HuH-7 (cell line): ENCODE data around the gene ARHGAP30.
A peak's percentile ranks its signal among the peaks of the same experiment; 100 is the strongest.
"Not testable (repeated sequence)": the region's sequence is repeated elsewhere in the genome, so short reads cannot be mapped to it uniquely, and the experiment has no call there.

ENCODE experiments used
- DNase-seq: peaks from one replicate; pipeline ENCODE4 v3.0.0; 2011; ENCODE audit warnings: low spot score

The ARHGAP30 gene

GRCh38 chr1:161039546-161039945, 30.1 kb downstream of the ARHGAP30 start:
- no peak for DNase-seq

GRCh38 chr1:161039154-161039545, 30.5 kb downstream of the ARHGAP30 start:
- no peak for DNase-seq

- no peak for DNase-seq
Observed at GRCh38 chr1:161038523-161039153, 31.1 kb downstream of the ARHGAP30 start, which contains the start of gene TSTD1. Gene TSTD1 (minus strand): TSS chr1:161038964. CDS start chr1:161038889, 75 bp downstream.

DNA sequence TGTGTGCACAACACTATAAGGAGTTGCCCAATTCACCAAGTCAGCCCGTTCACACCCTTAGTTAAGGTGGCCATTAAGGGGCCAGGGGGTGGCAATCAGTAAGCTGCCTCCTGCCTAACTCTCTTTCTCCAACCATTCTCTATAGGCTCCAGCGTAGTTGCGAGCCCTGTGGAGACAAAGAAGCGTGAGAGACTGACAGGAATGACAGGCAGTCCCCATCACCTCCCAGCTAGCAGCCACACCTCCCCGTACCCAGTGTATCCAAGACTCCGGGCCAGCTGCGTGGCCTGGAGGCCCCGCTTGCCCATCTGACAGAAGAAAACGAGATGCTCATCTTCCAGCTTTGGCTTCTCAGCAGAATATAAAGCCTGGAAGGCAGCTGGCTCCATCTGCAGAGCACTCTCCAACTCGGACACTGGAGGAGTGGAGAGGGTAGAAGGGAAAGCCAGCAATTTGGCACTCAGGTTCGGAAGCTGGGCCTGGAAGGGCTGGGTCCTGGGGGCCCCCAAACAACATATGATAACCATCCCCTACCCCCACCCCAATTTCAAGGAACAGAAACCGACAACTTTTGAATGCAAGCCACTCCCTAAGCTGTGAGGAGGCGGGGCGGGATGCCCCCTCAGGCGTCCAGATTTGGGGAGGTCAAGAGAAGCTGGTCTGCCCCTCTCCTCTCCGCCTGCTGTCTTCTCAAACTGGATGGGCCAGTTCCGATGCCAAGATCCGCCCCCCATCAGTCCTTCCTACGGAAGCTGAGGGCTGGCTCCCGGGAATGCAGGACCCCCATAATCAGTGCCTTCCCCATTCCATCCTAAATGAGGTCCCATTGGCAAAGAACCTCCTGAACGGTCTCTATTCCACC, 31.8 kb downstream of the ARHGAP30 start:
- no peak for DNase-seq

GRCh38 chr1:161033751-161034150, 35.9 kb downstream of the ARHGAP30 start:
- no peak for DNase-seq

- DNase-seq: no peak
Observed at GRCh38 chr1:161032409-161032808, 37.3 kb downstream of the ARHGAP30 start.

DNA sequence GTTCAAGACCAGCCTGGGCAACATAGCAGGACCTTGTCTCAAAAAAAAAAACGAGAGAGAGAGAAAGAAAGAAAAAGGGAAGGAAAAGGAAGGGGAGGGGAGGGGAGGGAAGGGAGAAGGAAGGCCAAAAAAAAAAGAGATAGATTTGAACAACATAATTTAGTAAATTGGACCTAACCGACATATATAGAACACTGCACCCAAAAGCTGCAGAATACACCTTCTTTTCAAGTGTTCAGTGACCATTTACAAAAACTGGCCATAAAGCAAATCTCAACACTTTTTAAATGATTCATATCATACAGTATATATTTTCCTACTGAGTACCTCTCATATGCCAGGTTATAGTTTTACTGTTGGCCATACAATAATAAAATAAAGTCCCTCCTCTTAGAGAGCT, 37.8 kb downstream of the ARHGAP30 start:
- DNase-seq: no peak

DNA sequence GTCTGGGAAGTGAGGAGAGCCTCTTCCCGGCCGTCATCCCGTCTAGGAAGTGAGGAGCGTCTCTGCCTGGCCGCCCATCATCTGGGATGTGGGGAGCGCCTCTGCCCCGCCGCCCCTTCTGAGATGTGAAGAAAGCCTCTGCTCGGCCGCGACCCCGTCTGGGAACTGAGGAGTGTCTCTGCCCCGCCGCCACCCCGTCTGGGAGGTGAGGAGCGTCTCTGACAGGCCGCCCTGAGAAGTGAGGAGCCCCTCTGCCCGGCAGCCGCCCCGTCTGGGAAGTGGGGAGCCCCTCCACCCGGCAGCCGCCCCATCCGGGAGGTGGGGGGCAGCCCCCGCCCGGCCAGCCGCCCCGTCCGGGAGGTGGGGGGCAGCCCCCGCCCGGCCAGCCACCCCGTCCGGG, 40.2 kb downstream of the ARHGAP30 start:
- DNase-seq: not testable (repeated sequence)

DNA sequence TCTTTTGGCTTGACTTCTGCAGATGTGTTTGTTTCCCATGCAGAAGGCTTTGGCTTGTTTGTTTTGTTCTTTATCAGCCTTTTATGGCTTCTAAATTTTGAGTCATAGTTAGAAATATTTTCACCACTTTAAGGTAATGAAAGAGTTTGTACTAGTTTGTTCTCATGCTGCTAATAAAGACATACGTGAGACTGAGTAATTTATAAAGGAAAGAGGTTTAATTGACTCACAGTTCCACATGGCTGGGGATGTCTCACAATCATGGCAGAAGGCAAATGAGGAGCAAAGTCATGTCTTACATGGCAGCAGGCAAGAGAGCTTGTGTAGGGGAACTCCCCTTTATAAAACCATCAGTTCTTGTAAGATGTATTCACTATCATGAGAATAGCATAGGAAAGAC, 42.7 kb downstream of the ARHGAP30 start:
- DNase-seq: not testable (repeated sequence)

DNA sequence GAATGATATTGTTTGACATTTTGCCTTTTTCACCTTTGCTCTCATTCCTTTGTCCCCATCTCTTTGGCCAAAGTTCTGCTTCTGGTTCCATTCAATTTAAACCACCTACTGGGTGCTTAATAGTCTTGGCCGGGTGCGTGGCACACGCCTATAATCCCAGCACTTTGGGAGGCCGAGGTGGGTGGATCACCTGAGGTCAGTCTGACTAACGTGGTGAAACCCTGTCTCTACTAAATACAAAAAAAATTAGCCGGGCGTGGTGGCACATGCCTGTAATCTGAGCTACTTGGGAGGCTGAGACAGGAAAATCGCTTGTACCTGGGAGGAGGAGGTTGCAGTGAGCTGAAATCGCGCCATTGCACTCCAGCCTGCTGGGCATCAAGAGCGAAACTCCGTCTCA, 47.3 kb downstream of the ARHGAP30 start:
- not testable (repeated sequence) for DNase-seq

GRCh38 chr1:161021970-161022353, 47.7 kb downstream of the ARHGAP30 start:
- no peak for DNase-seq

DNA sequence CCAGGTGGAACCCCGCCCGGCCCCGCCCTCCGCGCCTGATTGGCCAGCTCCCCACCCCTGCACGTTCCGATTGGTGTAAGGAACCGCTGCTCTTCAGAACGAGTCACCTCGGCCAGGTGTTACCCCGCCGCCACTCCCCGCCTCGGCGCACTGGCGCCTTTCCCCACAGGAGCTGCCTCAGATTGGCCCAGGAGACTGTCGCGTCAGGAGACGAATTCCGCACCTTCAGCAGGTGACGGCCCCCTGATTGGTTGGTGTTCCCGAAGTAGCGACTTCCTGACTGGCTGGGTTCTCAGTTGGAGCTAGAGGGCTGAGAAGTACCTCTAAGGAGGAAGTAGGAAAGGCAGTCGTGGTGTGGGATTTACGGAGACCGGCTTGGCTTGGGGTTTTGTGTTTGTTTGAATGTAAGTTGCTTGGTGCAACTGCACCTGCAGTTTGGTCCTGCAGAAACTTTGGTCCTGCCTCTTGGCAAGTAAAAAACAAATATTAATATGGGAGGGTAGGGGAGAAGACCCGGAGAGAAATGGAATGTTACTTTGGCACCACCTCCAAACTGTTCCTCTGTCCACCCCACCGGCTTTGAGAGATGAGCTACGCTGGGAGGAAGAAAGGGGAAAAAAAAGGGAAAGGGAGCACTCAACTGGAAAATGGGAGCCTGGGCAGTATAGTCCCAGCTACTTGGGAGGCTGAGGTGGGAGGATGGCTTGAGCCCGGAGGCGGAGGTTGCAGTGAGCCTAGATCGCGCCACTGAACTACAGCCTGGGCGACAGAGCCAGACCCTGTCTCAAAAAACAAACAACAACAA, 48.3 kb downstream of the ARHGAP30 start:
- peak; percentile 96 for DNase-seq

- peak; percentile 66 for DNase-seq
Observed at GRCh38 chr1:161020509-161021164, 49.1 kb downstream of the ARHGAP30 start, which contains the start of gene F11R. Gene F11R (minus strand): TSS chr1:161021152. CDS start chr1:161021073, 79 bp downstream.

DNA sequence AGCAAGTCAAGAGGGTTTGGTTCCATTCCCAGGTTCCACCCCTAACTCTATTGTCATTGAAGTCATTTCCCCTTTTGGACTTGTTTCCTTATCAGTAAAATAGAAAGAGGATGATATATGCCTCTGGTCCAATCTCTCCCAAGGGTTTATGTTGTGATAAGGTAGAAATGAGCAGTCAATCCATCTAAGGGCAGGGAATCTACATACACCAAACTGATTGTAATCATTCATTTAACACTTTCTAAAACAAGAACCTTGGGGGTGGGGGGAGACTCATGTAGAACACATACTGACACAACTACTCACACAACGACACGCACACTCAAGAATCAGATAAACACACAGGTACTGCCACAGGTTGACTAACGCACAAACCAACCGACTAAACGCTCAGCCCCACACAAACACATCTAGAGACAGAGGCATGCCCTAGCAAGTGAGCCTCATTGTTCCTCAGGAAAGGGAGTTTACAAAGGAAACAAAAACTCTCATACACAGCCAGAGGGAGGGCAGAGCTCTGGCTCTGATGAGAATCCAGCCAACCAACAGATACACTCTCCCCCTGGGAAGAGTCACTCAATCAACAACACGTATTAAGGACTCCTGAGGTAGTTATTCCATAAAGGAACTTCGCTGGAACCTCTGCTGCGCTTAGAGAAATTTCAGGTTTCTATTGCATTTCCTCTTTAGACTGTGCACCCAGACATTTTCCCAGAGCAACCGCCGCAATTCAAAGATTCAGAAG, 49.8 kb downstream of the ARHGAP30 start:
- DNase-seq: no peak

DNA sequence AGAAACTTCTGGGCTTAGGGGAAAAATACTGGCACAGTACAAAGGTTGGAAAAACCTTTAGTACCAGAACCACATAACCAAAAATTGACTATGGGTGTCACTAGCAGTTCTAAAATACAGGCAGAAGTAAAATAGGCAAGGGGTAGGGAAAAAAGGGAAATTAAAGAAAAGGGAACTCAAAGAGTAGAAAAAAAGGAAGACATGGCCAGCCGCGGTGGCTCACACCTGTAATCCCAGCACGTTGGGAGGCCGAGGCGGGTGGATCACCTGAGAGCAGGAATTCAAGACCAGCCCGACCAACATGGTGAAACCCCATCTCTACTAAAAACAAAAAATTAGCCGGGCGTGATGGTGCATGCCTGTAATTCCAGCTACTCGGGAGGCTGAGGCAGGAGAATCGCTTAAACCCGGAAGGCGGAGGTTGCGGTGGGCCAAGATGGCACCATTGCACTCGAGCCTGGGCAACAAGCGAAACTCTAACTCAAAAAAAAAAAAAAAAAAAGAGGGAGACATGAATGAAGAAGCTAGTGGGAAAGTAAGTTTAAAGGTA, 50.5 kb downstream of the ARHGAP30 start:
- DNase-seq: not testable (repeated sequence)

- no peak for DNase-seq
Observed at GRCh38 chr1:161018631-161018930, 51.1 kb downstream of the ARHGAP30 start.

- DNase-seq: no peak
Observed at GRCh38 chr1:161017756-161018630, 51.7 kb downstream of the ARHGAP30 start.

- DNase-seq: not testable (repeated sequence)
Observed at GRCh38 chr1:161017181-161017580, 52.5 kb downstream of the ARHGAP30 start.

DNA sequence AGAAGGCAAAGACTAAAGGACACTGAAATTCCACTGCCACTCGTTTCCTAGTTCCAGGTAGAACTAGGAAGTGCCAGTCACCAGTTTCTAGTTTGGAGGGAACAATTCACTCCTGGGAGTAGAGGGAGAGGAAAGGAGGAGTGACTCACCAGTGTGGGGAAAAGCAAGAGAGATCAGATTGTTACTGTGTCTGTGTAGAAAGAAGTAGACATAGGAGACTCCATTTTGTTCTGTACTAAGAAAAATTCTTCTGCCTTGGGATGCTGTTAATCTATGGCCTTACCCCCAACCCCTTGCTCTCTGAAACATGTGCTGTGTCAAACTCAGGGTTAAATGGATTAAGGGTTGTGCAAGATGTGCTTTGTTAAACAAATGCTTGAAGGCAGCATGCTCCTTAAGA, 53.0 kb downstream of the ARHGAP30 start:
- not testable (repeated sequence) for DNase-seq
